H9 (cell line): ENCODE results near the gene STXBP6. TPM values are rescaled to one million over a fixed set of nuclear protein-coding genes. Genes with fewer than 3 reads are reported as not detected.

ENCODE experiments used
- DNase-seq: peaks from one replicate; pipeline ENCODE4 v3.0.0-alpha.2; 2017
- H2AFZ ChIP-seq: one replicate; pipeline ENCODE4 v1.6.1; 2013; ENCODE audit warnings: mild to moderate bottlenecking, low read length, control low read depth, moderate library complexity
- H2AK5ac ChIP-seq: 2 replicates; pipeline ENCODE4 v1.6.1; 2013; ENCODE audit warnings: low read length, control low read depth, mixed read lengths; ENCODE audit not compliant: insufficient read length
- H2BK120ac ChIP-seq: one replicate; pipeline ENCODE4 v1.6.1; 2013; ENCODE audit warnings: low read depth, mild to moderate bottlenecking, low read length, control low read depth, inconsistent platforms; ENCODE audit not compliant: poor library complexity, severe bottlenecking
- H2BK12ac ChIP-seq: 2 replicates; pipeline ENCODE4 v1.6.1; 2013; ENCODE audit warnings: low read length, control low read depth, mixed read lengths, low read depth; ENCODE audit not compliant: insufficient read length
- H2BK15ac ChIP-seq: 2 replicates; pipeline ENCODE4 v1.6.1; 2013; ENCODE audit warnings: low read depth, low read length, control low read depth
- H2BK20ac ChIP-seq: one replicate; pipeline ENCODE4 v1.6.1; 2013; ENCODE audit warnings: low read depth, mild to moderate bottlenecking, low read length, control low read depth, inconsistent platforms; ENCODE audit not compliant: poor library complexity, severe bottlenecking
- H2BK5ac ChIP-seq: 2 replicates; pipeline ENCODE4 v1.6.1; 2013; ENCODE audit warnings: low read length, control low read depth, mixed read lengths; ENCODE audit not compliant: insufficient read length
- H3K14ac ChIP-seq: 2 replicates; pipeline ENCODE4 v1.6.1; 2013; ENCODE audit warnings: low read length, control low read depth; ENCODE audit not compliant: insufficient read depth
- H3K18ac ChIP-seq: 2 replicates; pipeline ENCODE4 v1.6.1; 2013; ENCODE audit warnings: low read depth, mild to moderate bottlenecking, mixed read lengths, low read length, control low read depth; ENCODE audit not compliant: insufficient read length
- H3K23ac ChIP-seq: 2 replicates; pipeline ENCODE4 v1.6.1; 2013; ENCODE audit warnings: low read length, control low read depth, mixed read lengths, low read depth; ENCODE audit not compliant: insufficient read length
- H3K23me2 ChIP-seq: 2 replicates; pipeline ENCODE4 v1.6.1; 2013; ENCODE audit warnings: low read depth, mild to moderate bottlenecking, mixed read lengths, low read length, control low read depth; ENCODE audit not compliant: insufficient read length, poor library complexity, severe bottlenecking
- H3K27ac ChIP-seq: 2 replicates; pipeline ENCODE4 v1.5.1; 2013; ENCODE audit warnings: low read length, control low read depth, mixed read lengths, low read depth; ENCODE audit not compliant: insufficient read length
- H3K27me3 ChIP-seq: 2 replicates; pipeline ENCODE4 v1.6.1; 2013; ENCODE audit warnings: low read length, control low read depth, inconsistent platforms; ENCODE audit not compliant: insufficient read depth
- H3K4ac ChIP-seq: 2 replicates; pipeline ENCODE4 v1.6.1; 2013; ENCODE audit warnings: low read depth, mild to moderate bottlenecking, control low read depth, inconsistent platforms, low read length, moderate library complexity
- H3K4me1 ChIP-seq: 2 replicates; pipeline ENCODE4 v1.6.1; 2013; ENCODE audit warnings: low read length, control low read depth, inconsistent platforms; ENCODE audit not compliant: insufficient read depth
- H3K4me2 ChIP-seq: 2 replicates; pipeline ENCODE4 v1.6.1; 2013; ENCODE audit warnings: low read length, control low read depth, mixed read lengths; ENCODE audit not compliant: insufficient read length, insufficient read depth
- H3K56ac ChIP-seq: 2 replicates; pipeline ENCODE4 v1.6.1; 2013; ENCODE audit warnings: low read depth, mild to moderate bottlenecking, mixed read lengths, low read length, control low read depth; ENCODE audit not compliant: insufficient read length
- H3K79me1 ChIP-seq: 2 replicates; pipeline ENCODE4 v1.6.1; 2013; ENCODE audit warnings: low read depth, mild to moderate bottlenecking, moderate library complexity, low read length, control low read depth, inconsistent platforms; ENCODE audit not compliant: insufficient read depth, poor library complexity, severe bottlenecking
- H3K79me2 ChIP-seq: 2 replicates; pipeline ENCODE4 v1.6.1; 2013; ENCODE audit warnings: low read length, control low read depth, inconsistent platforms; ENCODE audit not compliant: insufficient read depth
- H3K9ac ChIP-seq: 2 replicates; pipeline ENCODE4 v1.6.1; 2013; ENCODE audit warnings: low read length, control low read depth, mixed read lengths; ENCODE audit not compliant: insufficient read length; ENCODE audit errors: extremely low read depth
- H3K9me3 ChIP-seq: one replicate; pipeline ENCODE4 v1.6.1; 2013; ENCODE audit warnings: low read depth, low read length, inconsistent platforms; ENCODE audit not compliant: control insufficient read depth
- H3T11ph ChIP-seq: one replicate; pipeline ENCODE4 v1.6.1; 2013; ENCODE audit warnings: mild to moderate bottlenecking, low read length, control low read depth, inconsistent platforms
- H4K20me1 ChIP-seq: one replicate; pipeline ENCODE4 v1.6.1; 2013; ENCODE audit not compliant: control insufficient read depth, insufficient read length, insufficient read depth
- H4K5ac ChIP-seq: 2 replicates; pipeline ENCODE4 v1.6.1; 2013; ENCODE audit warnings: low read depth, mild to moderate bottlenecking, mixed read lengths, low read length, control low read depth; ENCODE audit not compliant: insufficient read length
- H4K8ac ChIP-seq: replicated peaks from 2 replicates; pipeline ENCODE4 v1.6.1; 2013; ENCODE audit warnings: low read length, control low read depth, mixed read lengths, low read depth; ENCODE audit not compliant: insufficient read length
- H4K91ac ChIP-seq: 2 replicates; pipeline ENCODE4 v1.6.1; 2013; ENCODE audit warnings: low read depth, mild to moderate bottlenecking, moderate library complexity, mixed read lengths, low read length, control low read depth; ENCODE audit not compliant: insufficient read length
- H3K27ac Mint-ChIP-seq, 3 experiments: 2 replicates in 2 of 3; 3 replicates in 1 of 3; pipeline ENCODE4 v1.8.0; 2020 to 2021; ENCODE audit warnings: mixed read lengths in 3 of 3, mild to moderate bottlenecking in 1 of 3, moderate library complexity in 1 of 3
- H3K27me3 Mint-ChIP-seq: 2 replicates; pipeline ENCODE4 v1.8.0; 2021; ENCODE audit warnings: low read depth, mild to moderate bottlenecking, moderate library complexity, mixed read lengths
- H3K36me3 Mint-ChIP-seq, 3 experiments: 2 replicates in 2 of 3; 3 replicates in 1 of 3; pipeline ENCODE4 v1.8.0; 2020 to 2021; ENCODE audit warnings: low read depth in 3 of 3, mixed read lengths in 3 of 3; ENCODE audit not compliant: insufficient read depth in 1 of 3
- H3K4me1 Mint-ChIP-seq, 2 experiments: 2 replicates each; pipeline ENCODE4 v1.8.0; 2020; ENCODE audit warnings: mixed read lengths in 2 of 2
- H3K4me3 Mint-ChIP-seq, 2 experiments: 2 replicates in 1 of 2; 3 replicates in 1 of 2; pipeline ENCODE4 v1.8.0; 2020 to 2021; ENCODE audit warnings: mild to moderate bottlenecking in 2 of 2, mixed read lengths in 2 of 2, moderate library complexity in 1 of 2
- H3K9me3 Mint-ChIP-seq, 2 experiments: 2 replicates in 1 of 2; 3 replicates in 1 of 2; pipeline ENCODE4 v1.8.0; 2020; ENCODE audit warnings: mild to moderate bottlenecking in 2 of 2, mixed read lengths in 2 of 2, moderate library complexity in 1 of 2
- WGBS: extraction: QIAGEN DNeasy Blood & Tissue Kit; methylation state at CpG from one replicate; pipeline ENCODE4 v1.1.7; 2013; ENCODE audit warnings: missing lambda C conversion rate, low lambda C conversion rate, mixed read lengths; ENCODE audit not compliant: insufficient read length; ENCODE audit errors: extremely low coverage; 5-methylcytosine and 5-hydroxymethylcytosine counted together
- total RNA-seq: library from RNA; stranded (reverse); gene quantifications from 2 replicates; pipeline ENCODE4 v1.2.1, GENCODE V29; 2021
- TF ChIP-seq, protein P1 (sequence below): fragments of 200-600 bp; sonication (generic); conservative IDR thresholded peaks from 3 replicates; pipeline ENCODE4 v1.8.0; 2021; ENCODE audit warnings: antibody characterized with exemption, mild to moderate bottlenecking

Gene STXBP6
- total RNA-seq, 1 experiment from 2014 or later: 3.6 TPM

- H3K23ac ChIP-seq: no peak overlapping the region
- H4K5ac ChIP-seq: no peak overlapping the region
- no CpG with 5 or more reads among the region's 4 CpGs for WGBS
- no peak overlapping the region for H2BK120ac ChIP-seq
- Mint-ChIP-seq H3K27me3 (no peaks in the 10 kb centered on the region), H3K4me1 (peaks cover 4 to 6% of the 10 kb centered on the region in 2 experiments; a peak in 1 of 4 replicates), H3K9me3 (peaks cover 3 to 6% of the 10 kb centered on the region in 2 experiments; a peak in 3 of 5 replicates), H3K36me3 (peaks cover 0 to 1% (median 0%) of the 10 kb centered on the region in 3 experiments; a peak in 2 of 7 replicates), H3K27ac (no peak overlapping the region), H3K4me3 (no peak overlapping the region)
- H3K4ac ChIP-seq: no peak overlapping the region
- H3T11ph ChIP-seq: no peak overlapping the region
- H3K4me2 ChIP-seq: no peak overlapping the region
- H2BK15ac ChIP-seq: no peak overlapping the region
- no peaks in the 10 kb centered on the region for H4K20me1 ChIP-seq
- H4K91ac ChIP-seq: no peak overlapping the region
- no peak overlapping the region for H3K14ac ChIP-seq
- H3K27ac ChIP-seq: no peak overlapping the region
- H3K4me1 ChIP-seq: no peaks in the 10 kb centered on the region
- H3K79me2 ChIP-seq: no peaks in the 10 kb centered on the region
- no peak overlapping the region for H2AK5ac ChIP-seq
- H3K18ac ChIP-seq: no peak overlapping the region
- H4K8ac ChIP-seq: no peak overlapping the region
- no peaks in the 10 kb centered on the region for H3K79me1 ChIP-seq
- TF ChIP-seq, protein P1, sequence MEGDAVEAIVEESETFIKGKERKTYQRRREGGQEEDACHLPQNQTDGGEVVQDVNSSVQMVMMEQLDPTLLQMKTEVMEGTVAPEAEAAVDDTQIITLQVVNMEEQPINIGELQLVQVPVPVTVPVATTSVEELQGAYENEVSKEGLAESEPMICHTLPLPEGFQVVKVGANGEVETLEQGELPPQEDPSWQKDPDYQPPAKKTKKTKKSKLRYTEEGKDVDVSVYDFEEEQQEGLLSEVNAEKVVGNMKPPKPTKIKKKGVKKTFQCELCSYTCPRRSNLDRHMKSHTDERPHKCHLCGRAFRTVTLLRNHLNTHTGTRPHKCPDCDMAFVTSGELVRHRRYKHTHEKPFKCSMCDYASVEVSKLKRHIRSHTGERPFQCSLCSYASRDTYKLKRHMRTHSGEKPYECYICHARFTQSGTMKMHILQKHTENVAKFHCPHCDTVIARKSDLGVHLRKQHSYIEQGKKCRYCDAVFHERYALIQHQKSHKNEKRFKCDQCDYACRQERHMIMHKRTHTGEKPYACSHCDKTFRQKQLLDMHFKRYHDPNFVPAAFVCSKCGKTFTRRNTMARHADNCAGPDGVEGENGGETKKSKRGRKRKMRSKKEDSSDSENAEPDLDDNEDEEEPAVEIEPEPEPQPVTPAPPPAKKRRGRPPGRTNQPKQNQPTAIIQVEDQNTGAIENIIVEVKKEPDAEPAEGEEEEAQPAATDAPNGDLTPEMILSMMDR: no peak
- H3K27me3 ChIP-seq: no peaks in the 10 kb centered on the region
- H3K23me2 ChIP-seq: no peaks in the 10 kb centered on the region
- no peak for DNase-seq
- no peak overlapping the region for H2BK5ac ChIP-seq
- H3K56ac ChIP-seq: no peak overlapping the region
- no peak overlapping the region for H2AFZ ChIP-seq
- no peak overlapping the region for H2BK20ac ChIP-seq
- no peak overlapping the region for H3K9ac ChIP-seq
- no peak overlapping the region for H2BK12ac ChIP-seq
- no peaks in the 10 kb centered on the region for H3K9me3 ChIP-seq
Measured at GRCh38 chr14:24895243-24895583, 154.7 kb downstream of the STXBP6 start.
